GM04503 (cell line): ENCODE measurements around the gene LARP6.
"Not testable (repeated sequence)": the region's sequence is repeated elsewhere in the genome, so short reads cannot be mapped to it uniquely, and the experiment has no call there.

Experiments used
- DNase-seq: peaks from one replicate; pipeline ENCODE4 v3.0.0-alpha.2; 2012; ENCODE audit warnings: low read depth

The LARP6 gene

DNA sequence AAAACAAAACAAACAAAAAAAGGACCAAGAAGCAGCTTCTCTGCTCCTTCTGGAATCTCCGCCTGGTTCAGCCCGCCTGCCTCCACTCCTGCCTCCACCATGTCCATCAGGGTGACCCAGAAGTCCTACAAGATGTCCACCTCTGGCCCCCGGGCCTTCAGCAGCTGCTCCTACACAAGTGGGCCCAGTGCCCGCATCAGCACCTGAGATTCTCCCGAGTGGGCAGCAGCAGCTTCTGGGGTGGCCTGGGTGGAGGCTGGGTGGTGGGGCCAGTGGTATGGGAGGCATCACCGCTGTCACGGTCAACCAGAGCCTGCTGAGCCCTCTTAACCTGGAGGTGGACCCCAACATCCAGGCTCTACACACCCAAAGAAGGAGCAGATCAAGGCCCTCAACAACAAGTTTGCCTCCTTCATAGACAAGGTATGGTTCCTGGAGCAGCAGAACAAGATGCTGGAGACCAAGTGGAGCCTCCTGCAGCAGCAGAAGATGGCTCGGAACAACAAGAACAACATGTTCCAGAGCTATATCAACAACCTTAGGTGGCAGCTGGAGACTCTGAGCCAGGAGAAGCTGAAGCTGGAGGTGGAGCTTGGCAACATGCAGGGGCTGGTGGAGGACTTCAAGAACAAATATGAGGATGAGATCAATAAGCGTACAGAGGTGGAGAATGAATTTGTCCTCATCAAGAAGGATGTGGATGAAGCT, 4.8 kb upstream of the LARP6 start:
- not testable (repeated sequence) for DNase-seq

DNA sequence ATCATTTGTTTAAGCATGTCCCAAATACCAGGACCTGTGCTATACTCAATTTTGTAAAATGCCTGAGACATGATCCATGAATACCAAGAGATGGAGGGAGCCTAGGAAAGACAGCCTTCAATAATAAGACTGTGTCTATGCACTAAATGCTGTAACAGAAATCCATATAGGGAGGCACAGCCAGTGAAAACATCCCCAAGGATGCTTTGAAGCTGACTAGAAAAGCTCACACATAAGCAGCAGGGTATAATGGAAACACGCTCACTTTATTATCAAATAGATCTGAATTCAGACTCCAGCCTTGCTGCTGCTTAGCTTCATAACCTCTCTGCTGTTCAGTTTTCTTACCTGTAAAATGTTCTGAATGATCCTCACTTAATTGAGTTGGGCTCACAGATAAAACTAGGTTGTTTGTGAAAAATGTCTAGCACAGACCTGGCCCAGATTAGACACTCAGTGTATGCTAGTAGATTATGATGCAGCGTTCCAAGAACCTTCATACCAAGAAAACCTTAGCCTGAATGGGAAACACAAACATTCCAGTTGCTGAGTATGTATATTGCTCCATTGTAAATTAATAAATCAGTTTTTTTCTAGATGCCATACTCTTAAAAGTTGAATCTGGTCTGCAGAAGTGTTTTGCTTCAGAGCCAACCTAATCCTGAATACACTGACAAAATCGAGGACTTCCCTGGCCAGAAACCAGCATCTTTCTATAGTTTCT, 3.8 kb upstream of the LARP6 start:
- no peak for DNase-seq

DNA sequence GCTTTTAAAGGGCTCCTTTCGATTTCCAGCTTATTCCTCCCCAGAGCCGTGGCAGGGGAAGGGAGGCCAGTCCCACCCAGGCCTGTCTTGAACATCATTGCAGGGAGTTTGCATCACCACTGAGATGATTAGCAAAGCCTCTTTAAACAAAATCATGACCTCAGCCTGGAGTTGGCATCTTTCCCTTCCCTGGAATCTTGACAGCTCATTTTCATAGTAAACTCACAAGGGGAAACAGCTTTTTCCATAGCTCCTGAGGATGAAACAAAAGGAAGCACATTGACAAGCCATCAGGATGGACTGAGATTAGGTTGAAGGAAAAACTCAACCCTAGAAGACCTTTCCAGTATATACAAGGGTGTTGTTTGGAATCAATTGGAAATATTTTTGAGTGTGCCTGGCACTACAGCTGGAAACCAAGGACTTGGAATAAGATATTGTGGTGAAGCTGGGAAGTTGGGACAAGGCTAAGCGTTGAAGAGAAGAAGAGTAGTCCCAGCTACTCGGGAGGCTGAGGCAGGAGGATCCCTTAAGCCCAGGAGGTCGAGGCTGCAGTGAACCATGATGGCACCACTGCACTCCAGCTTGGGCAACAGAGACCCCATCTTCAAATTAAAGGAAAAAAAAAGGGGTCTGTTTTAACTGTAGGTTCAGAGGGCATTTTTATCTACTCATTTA, 3.1 kb upstream of the LARP6 start:
- DNase-seq, result peak; percentile 95

DNA sequence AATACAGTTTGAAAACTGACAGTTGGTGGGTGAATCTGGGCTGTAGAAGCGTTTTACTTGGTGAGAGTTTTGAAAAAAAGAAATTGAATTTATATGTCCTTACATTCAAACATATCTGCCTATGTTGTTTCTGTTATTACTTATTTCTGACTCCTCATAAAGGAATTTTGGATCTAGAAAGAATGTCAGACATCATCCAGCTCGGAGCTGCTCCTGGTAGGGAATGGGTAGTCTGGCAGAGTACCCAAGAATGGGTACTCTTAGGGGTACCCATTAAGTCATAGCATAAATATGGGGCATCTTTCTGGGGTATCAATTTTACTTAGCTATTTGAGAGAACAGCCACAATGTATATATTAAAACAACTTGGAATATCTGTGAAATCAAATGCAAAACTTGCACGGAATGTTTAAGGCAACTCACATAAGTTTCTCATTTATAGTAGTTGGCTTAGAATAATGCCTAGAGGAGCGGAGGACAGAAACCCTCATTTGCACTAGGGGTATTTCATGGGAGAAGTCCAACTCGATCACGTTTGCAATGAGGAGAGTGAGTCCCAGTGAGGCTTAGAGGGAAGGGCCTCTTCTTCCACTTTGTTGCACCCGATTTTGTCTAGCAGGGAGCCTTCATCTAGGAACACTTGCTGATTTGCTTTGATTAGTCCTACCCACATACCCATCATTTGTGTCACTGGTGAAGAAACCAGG, 2.4 kb upstream of the LARP6 start:
- no peak for DNase-seq

DNA sequence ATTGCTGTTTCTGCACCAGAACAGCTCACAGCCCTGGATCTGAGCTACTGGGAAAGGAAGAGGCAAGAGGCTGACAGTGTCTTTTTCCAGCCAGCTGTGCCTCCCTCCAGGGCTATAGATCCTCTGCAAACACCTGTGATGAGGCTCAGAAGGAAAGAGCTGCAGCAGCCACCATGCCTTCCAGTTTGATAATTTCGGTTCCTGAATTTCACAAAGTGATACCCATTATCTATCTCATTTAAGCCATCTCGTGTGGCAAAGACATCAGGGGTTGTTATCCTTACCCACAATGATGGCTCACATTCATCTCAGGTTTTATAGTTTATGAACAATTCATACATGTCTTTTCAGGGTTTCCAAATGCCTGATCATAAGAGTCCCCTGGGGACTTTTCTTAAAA, 1.8 kb upstream of the LARP6 start:
- DNase-seq, result no peak

DNA sequence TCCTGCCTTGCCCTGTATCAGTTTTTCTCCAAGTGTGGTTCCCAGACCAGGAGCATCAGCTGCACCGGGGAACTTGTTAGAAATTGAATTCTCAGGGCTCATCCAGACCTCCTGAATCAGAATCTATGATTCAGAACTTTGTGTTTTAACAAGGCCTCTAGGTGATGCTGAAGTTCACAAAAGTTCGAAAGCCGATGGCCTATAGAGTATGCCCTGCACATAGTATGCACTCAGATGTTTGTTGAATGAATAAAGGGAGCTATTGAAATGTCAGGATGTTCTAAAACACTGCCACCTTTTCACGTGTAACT, 664 bp upstream of the LARP6 start:
- no peak for DNase-seq

DNA sequence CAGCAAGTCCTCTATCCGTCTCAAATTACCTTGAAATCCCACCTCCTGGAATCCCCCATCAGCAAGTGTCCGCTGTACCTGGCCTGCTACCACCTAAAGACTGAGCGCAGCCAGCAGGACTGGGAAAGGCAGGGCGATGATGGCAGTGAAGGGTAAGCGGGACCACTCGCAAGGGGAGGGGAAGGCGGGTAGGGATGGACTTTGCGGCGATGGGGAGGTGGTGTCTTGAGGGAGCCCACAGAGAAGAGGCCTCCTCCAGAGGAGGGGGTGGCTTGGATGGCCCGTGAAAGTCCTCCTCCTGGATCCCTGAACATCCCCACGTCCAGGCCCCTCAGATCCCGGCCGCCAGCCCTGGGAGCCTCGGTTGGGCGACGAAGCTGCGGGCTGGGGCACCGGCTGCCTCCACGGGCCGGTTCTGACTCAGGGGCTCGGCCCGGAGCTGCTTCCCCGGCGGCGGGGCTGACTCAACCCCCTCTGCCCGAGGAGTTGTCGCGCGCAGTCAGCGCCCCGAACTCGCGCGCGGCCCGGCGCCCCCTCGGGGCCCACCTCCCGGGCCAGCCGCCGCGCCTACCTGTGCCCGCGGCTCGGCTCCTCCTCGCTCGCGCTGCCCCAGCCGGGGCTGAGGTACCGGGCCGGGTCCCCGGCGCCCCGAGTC, 512 bp downstream of the LARP6 start:
- no peak for DNase-seq

DNA sequence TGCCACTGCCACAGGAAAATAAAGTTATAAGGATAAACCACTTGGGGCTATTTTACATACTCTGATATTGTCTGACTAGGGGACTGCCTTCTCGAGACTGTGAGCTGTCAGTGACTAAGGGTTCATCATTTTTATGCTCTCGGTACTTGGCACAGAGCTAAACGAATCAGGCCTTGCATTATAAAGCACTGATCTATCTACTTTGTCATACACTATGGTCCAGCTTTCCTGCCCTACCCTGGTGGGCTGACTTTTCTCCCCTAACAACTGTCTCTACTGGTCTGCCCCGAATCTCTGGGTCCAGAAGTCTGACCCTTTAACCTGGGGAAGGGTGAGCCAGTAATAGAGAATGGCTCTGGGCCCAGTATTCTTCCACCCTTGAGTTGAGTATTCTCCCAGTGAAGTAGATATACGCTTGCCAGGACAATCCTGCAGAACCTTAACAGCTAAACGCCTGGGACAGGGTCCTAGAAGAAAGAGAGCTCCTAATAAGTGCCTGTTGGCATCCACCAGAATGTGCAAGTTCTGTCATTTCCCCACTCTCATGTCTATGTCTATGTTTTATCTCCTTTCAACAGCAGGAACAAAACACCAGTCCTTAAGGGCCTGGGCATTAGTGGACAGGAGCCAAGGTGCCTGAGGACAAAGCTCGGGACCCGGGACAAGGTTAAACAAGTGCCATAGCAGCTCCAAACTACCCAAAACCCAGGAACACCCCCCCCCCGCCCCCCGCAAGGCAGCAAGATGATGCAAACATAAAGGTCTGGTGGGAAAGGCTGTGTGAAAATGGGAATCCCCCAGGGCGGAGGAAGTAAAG, 1.2 kb downstream of the LARP6 start:
- peak; percentile 42 for DNase-seq

DNA sequence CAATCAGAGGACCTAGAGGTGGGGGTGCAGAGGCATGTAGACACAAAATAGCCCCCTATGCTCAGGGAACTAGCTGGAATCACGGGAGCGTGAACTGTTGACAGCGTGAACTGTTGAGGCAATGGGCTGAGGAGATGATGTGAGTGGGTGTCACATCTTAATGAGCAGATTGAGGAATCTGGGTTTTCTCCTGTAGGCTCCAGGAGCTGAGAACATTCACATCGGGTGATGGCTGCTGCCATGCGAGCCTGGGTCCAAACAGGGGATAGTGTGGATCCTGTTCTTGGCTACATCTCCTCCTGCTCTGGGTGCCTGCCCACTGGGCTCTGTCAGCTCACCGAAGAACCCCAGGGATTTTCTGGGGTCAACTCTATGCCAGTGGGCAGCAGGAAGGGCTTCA, 2.1 kb downstream of the LARP6 start:
- no peak for DNase-seq

DNA sequence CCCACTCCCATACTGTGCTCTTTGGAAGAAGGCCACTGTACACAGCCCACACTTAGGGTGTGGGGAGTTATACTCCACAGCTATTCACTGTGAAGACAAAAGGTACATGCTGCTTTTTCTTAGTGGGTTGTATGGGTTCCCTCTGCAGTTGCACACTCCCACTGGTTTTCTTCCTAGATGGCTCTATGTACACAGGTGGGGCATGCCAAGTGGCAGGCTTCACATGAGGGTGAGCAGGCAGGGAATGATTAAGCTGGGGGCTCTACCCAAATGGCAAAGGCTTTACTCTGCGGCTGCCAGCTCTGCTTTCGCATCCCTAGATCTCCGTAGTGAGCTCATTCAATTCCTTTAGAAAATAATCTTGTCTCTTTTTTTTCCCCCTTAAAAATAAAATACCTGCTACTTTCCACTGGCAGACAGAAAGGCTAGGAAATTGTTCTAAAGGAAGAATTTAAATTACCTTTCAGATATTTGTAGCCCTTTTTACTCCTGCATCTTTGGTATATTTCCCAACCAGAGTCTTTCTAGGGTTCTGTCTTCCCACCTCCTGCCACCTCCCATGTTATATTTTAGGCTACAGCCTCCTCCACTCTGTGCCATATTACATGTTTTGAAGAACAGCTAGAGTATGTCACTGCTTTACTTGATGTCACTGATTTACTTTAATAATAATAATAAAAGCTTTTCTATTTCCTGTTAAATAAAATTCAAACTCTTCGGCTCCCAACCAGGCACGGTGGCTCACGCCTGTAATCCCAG, 8.2 kb downstream of the LARP6 start:
- DNase-seq, result no peak

DNA sequence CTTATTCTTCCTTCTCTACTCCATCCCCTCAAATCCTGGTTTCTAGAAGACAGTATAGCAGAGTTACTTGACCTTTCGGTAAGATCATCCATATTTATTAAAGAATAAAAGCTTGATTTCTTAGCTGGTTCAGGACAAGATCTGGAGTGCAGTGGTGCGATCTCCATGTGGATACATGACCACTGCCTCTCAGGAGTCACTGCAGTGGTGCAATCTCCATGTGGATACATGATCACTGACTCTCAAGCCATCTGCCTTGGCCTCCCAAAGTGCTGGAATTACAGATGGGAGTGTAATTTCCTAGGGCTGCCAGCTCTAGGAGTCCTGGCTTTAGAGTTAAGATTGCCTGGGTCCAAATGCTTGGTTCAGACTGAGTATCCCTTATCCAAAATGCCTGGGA, 16.5 kb downstream of the LARP6 start:
- no peak for DNase-seq

DNA sequence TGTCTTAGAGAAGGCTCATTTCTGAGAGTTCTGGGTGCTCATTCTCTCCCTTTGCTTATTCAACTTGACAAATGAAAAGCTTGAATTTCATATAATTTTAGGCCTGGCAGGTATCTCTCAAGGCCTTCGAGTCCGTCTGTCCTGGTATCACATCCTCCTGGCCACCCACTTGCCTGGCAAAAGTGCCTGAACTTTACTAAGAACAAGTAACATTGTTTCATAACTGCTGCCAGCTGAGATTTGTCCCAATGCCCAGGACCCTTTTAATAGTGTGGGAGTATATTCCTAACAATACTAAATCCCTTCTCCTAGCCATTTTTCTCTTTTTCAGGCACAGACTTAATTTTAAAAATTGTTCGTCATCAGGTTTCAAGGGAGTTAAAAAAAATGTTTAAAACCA, 18.1 kb downstream of the LARP6 start:
- no peak for DNase-seq

DNA sequence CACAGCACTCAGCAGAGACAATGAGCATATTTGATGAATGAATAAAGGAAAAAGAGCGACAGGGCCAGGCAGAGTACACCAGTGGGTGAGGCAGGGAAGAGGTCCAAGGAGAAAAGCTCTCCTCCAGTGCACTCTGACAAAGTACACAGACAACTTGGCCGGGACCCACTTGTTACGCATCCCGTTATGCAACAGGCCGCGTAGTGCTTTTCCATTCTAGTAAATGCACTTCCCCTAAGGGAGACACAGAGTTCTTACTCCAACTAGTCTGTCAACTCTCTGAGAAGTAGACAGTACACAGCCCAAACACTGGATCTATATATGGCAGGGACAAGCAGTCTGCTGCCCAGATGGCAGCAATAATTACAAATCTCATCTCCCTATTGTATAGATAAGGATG, 18.5 kb downstream of the LARP6 start:
- DNase-seq, result no peak

DNA sequence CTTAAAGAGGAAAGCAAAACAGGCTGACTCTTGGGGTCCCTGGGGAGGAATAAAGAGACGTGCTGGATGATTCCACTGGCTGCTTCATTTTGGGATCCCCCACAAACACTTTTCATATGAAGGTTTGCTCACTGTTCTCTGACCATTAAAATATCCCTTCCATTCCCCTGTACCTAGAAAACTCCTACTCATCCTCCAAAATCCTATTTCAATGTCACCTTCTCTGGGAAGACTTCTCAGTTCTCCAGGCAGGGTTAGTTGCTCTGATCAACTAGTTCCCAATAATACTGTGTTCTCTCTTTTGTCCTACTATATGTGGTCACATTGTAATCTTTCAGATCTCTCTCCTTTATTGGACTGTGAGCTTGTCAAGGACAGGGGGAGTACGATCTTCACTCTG, 19.0 kb downstream of the LARP6 start:
- DNase-seq, result no peak

DNA sequence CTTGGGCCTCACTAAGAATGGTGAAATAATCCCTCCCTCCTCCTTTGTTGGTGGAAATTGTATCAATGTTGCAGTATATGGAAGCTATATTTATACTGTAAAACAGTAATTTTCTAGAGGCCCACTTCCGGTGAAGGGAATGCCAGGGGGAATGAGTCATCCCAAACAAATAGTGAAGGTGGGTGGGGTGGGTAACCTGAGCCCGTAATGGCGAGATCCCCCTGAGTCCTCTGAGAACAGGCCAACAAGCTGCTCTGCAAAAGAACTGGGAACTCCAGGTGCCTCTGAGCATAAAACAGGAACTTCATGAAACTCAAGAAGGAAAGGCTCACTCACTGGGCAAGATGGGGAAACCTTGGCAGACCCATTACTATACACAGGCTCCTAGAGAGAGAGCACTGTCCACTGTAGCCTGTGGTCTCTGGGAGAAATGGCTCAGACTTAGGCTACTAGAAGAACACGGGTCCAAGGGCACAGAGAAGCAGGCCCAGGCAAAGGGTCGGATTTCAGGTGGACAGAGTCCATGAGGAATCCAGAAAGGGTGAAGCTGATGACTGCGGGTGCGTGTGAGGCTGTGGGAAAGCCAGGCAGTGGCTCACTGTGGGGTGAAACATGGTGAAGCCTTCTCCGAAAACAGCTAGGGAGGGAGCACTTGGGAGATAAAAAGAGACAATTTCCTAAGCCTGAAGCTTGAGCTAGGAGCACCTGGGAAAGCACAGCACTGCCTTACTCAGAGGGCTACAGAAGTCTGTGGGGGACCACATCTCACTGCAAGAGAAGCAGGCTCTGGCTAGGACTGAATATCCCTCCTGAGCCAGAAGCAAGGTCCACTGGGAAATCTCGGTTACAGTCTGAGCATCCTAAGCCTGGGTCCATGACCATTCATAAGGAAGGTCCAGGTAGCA, 19.8 kb downstream of the LARP6 start:
- no peak for DNase-seq

DNA sequence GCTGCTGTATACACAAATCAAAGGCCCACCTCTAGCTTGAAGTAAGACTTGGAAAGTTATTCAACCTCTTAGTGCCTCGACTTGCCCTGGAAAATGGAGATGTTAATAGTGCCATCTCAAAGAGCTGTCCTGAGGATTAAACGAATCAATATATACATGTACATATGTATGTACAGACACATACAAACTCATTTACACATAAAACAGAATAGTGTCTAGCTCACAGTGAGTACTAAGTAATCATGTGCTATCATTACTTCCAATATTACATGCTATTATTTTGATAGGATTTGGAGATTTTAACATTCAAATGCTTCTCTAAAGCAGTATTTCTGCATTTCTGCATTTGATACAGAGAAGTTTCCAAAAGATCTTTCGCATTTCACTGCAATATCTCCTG, 20.5 kb downstream of the LARP6 start:
- no peak for DNase-seq

DNA sequence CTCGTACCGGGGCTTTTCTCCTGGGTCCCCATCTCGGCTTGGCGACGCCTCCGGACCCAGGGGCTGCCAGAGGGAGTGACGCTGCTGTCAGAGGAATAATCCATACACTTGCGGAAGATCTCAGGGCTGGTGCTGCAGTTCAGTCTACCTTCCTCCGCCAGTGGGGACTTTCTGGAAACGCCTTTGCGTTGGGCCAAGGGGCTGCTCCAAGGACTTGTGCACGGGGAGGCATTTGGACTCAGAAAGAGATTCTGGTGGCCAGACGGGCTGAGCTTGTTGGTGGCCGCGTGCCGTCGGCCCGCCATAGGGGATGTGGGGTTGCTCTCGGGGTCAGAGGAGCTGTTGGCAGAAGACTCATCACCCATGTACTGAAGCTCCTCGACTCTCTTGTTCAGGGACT, 21.8 kb downstream of the LARP6 start:
- DNase-seq, result no peak

DNA sequence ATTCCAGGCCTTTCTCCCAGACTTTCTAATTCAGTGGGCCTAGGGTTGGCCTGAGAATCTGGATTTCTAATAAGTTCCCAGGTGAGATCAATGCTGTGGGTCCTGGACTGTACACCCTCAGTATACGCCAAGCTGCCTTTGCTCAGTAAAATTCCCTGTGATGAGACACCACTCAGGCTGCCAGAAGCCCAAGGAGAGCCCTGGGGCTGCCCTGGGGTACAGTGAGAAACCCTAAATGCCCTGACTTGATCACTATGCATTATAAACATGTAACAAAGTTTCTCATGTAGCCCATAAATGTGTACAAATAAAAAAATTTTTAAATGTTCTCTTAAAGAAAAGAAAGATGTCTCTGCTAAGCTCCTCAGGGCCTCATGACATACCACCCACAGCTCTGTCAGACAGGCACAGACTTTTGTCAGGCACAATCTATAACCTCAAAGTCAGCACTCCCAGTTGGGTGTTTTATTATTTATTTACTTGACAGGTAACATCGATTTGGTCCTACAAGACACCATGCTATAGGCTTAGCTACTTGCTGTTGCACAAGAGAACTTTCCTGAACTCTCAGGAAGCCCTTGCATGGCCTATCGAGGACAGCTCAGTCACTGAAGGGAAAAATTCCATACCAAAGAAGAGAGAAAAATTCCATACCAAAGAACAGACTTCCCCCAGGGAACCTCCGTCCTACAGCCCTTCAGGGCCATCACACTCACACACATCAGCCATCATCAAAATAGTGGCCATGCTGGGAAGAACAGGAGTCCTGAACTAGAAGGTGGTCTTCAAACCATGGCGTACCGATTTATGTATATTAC, 22.7 kb downstream of the LARP6 start:
- DNase-seq, result no peak

DNA sequence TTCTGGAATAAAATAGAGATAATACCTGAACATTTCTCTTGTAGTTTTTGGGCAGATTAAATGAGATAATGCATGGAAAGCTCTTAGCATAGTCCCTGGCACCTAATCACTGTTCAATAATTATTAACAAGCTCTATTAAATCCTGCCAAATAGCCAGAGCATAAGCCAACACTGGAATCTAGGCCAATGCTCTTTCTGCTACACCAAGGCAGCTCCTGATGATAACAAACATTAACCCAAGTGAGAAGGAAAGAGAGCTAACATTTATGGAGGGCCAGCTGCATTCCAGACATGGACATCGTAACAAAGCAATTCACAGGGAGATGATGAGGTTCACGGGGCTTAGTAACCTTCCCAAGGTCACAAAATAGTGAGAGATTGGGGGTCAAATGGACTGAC, 23.3 kb downstream of the LARP6 start:
- DNase-seq, result no peak
